CD4-positive, alpha-beta T cell treated with Interleukin-15 for 4 hours (primary cell): Measurements from ENCODE around the gene ARHGAP4.
A peak's percentile ranks its signal among the peaks of the same experiment; 100 is the strongest.

Experiments
- DNase-seq: peaks from one replicate; pipeline ENCODE4 v3.0.0-alpha.2; 2020; ENCODE audit warnings: low spot score

ARHGAP4 gene

GRCh38 chrX:153906126-153906917 is 19.7 kb downstream of the ARHGAP4 start:
- no peak for DNase-seq

GRCh38 chrX:153905481-153906095 is 20.5 kb downstream of the ARHGAP4 start:
- DNase-seq = no peak

- DNase-seq = no peak
Observed at GRCh38 chrX:153903991-153904957, 21.8 kb downstream of the ARHGAP4 start, which contains the start of gene AVPR2. TSS of gene AVPR2 (plus strand) at chrX:153904673. CDS start at chrX:153905146, 473 bp downstream.

- no peak for DNase-seq
Observed at GRCh38 chrX:153903238-153903980, 22.7 kb downstream of the ARHGAP4 start.

GRCh38 chrX:153902385-153902784 is 23.7 kb downstream of the ARHGAP4 start:
- DNase-seq = no peak

- DNase-seq = no peak
Observed at GRCh38 chrX:153901753-153902140, 24.3 kb downstream of the ARHGAP4 start.

GRCh38 chrX:153900831-153901752 is 25.0 kb downstream of the ARHGAP4 start:
- DNase-seq = peak; percentile 55

- DNase-seq = no peak
Observed at GRCh38 chrX:153897899-153898298, 28.2 kb downstream of the ARHGAP4 start.

GRCh38 chrX:153889123-153889522 is 36.9 kb downstream of the ARHGAP4 start:
- DNase-seq = no peak

GRCh38 chrX:153888344-153888743 is 37.7 kb downstream of the ARHGAP4 start:
- no peak for DNase-seq

- DNase-seq = no peak
Observed at GRCh38 chrX:153887385-153887784, 38.7 kb downstream of the ARHGAP4 start.

GRCh38 chrX:153886915-153887314 is 39.1 kb downstream of the ARHGAP4 start:
- DNase-seq = no peak

GRCh38 chrX:153885968-153886903 is 39.8 kb downstream of the ARHGAP4 start, which contains the start of gene L1CAM:
TSS of gene L1CAM (minus strand) at chrX:153886173. CDS start at chrX:153875836, 10,337 bp downstream.
- no peak for DNase-seq

GRCh38 chrX:153885208-153885787 is 40.8 kb downstream of the ARHGAP4 start:
- no peak for DNase-seq

- no peak for DNase-seq
Observed at GRCh38 chrX:153884590-153884989, 41.5 kb downstream of the ARHGAP4 start.

GRCh38 chrX:153884136-153884535 is 41.9 kb downstream of the ARHGAP4 start:
- no peak for DNase-seq

GRCh38 chrX:153883163-153883843 is 42.8 kb downstream of the ARHGAP4 start:
- no peak for DNase-seq

- no peak for DNase-seq
Observed at GRCh38 chrX:153882557-153882956, 43.5 kb downstream of the ARHGAP4 start.
